Trophoblast cell (in vitro differentiated cells and primary cell): ENCODE data around the gene WLS.

Experiments used
- DNase-seq, 2 donors: peaks; one replicate each; pipeline ENCODE4 v3.0.0-alpha.2; 2016
- H2AFZ ChIP-seq: 2 replicates; pipeline ENCODE4 v1.6.1; 2013; ENCODE audit warnings: low read length, moderate library complexity, mild to moderate bottlenecking; ENCODE audit not compliant: insufficient read depth, poor library complexity
- H2AK5ac ChIP-seq: 2 replicates; pipeline ENCODE4 v1.6.1; 2013; ENCODE audit warnings: mild to moderate bottlenecking, low read length
- H2BK120ac ChIP-seq: 2 replicates; pipeline ENCODE4 v1.6.1; 2013; ENCODE audit warnings: low read length, mild to moderate bottlenecking, moderate library complexity; ENCODE audit not compliant: insufficient read depth, poor library complexity
- H2BK12ac ChIP-seq: 2 replicates; pipeline ENCODE4 v1.6.1; 2013; ENCODE audit warnings: mild to moderate bottlenecking, low read length, moderate library complexity
- H2BK5ac ChIP-seq: 2 replicates; pipeline ENCODE4 v1.6.1; 2013; ENCODE audit warnings: low read length, low read depth, moderate library complexity, mild to moderate bottlenecking; ENCODE audit not compliant: poor library complexity
- H3K14ac ChIP-seq: 2 replicates; pipeline ENCODE4 v1.6.1; 2013; ENCODE audit warnings: mild to moderate bottlenecking, low read length
- H3K18ac ChIP-seq: 2 replicates; pipeline ENCODE4 v1.6.1; 2013; ENCODE audit warnings: mild to moderate bottlenecking, low read length
- H3K23ac ChIP-seq: 2 replicates; pipeline ENCODE4 v1.6.1; 2013; ENCODE audit warnings: low read length
- H3K27ac ChIP-seq: 2 replicates; pipeline ENCODE4 v1.5.1; 2013; ENCODE audit warnings: low read depth, mild to moderate bottlenecking, inconsistent platforms, low read length, moderate library complexity
- H3K27me3 ChIP-seq: 2 replicates; pipeline ENCODE4 v1.6.1; 2013; ENCODE audit warnings: inconsistent platforms, mild to moderate bottlenecking, low read length, moderate library complexity; ENCODE audit not compliant: insufficient read depth
- H3K36me3 ChIP-seq, 2 experiments: 1 replicate in 1 of 2; 2 replicates in 1 of 2; pipeline ENCODE4 v1.6.1; 2013; ENCODE audit warnings: low read length in 2 of 2, mild to moderate bottlenecking in 2 of 2, moderate library complexity in 1 of 2; ENCODE audit not compliant: insufficient read depth in 2 of 2, control insufficient read depth in 1 of 2
- H3K4ac ChIP-seq: 2 replicates; pipeline ENCODE4 v1.6.1; 2013; ENCODE audit warnings: low read depth, mild to moderate bottlenecking, low read length, moderate library complexity
- H3K4me1 ChIP-seq, 2 experiments: 1 replicate in 1 of 2; 2 replicates in 1 of 2; pipeline ENCODE4 v1.6.1; 2013; ENCODE audit warnings: low read length in 2 of 2, mild to moderate bottlenecking in 2 of 2, moderate library complexity in 1 of 2; ENCODE audit not compliant: insufficient read depth in 2 of 2, control insufficient read depth in 1 of 2
- H3K4me2 ChIP-seq: 2 replicates; pipeline ENCODE4 v1.6.1; 2013; ENCODE audit warnings: inconsistent platforms, mild to moderate bottlenecking, low read length, moderate library complexity
- H3K4me3 ChIP-seq: 2 replicates; pipeline ENCODE4 v1.5.1; 2013; ENCODE audit warnings: mild to moderate bottlenecking, low read depth, low read length, inconsistent platforms
- H3K79me1 ChIP-seq: one replicate; pipeline ENCODE4 v1.6.1; 2013; ENCODE audit warnings: low read length
- H3K79me2 ChIP-seq: 2 replicates; pipeline ENCODE4 v1.6.1; 2013; ENCODE audit warnings: low read length, mild to moderate bottlenecking; ENCODE audit not compliant: control insufficient read depth, insufficient read depth, poor library complexity
- H3K9ac ChIP-seq: 2 replicates; pipeline ENCODE4 v1.6.1; 2013; ENCODE audit warnings: mild to moderate bottlenecking, low read length
- H3K9me3 ChIP-seq: 2 replicates; pipeline ENCODE4 v1.6.1; 2013; ENCODE audit warnings: low read depth, mild to moderate bottlenecking, control low read depth, inconsistent platforms, low read length; ENCODE audit not compliant: insufficient read depth
- H4K12ac ChIP-seq: 2 replicates; pipeline ENCODE4 v1.6.1; 2013; ENCODE audit warnings: low read depth, mild to moderate bottlenecking, low read length, moderate library complexity
- H4K8ac ChIP-seq: 2 replicates; pipeline ENCODE4 v1.6.1; 2013; ENCODE audit warnings: low read depth, mild to moderate bottlenecking, low read length, moderate library complexity
- H4K91ac ChIP-seq: one replicate; pipeline ENCODE4 v1.6.1; 2013; ENCODE audit warnings: low read depth, mild to moderate bottlenecking, low read length, moderate library complexity
- WGBS: extraction: QIAGEN DNeasy Blood & Tissue Kit; methylation state at CpG from one replicate; pipeline ENCODE4 v1.1.7; 2013; ENCODE audit warnings: missing lambda C conversion rate; ENCODE audit not compliant: insufficient read length, insufficient coverage; ENCODE audit errors: extremely low coverage; 5-methylcytosine and 5-hydroxymethylcytosine counted together

The WLS gene

DNA sequence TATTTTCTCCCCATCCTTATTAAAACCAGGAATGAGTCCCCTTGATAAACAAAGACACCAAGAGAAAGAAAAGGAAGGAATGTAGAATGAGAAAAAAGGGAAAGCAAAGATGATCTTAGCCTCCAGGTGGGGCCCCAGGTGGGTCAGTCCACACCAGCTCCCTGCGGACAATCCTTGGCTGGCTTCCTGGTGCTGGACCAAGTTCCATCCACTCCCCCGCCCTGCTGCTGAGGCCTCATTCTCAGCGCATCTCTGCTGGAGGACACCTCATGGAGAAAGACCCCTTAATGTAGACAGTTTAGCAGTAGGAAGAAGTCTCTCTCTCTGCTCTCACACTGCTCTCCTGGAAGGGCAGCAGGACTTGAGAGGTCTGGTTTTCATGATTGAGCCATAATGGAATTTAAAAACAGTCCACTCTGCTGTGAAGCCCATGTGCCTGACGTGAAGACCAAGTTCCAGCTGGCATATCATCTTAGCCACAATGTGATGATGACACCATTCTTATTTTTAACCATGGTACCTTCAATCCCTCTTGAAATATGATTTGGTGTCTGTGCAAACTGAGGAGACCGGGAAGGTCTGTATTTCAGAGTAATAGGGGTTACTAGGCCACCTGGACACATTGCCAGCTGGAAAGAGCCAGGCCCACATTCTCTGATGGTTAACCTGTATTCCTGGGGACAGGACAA is 83.1 kb downstream of the WLS start:
- no CpG with 5 or more reads among the region's 5 CpGs for WGBS
- Histone ChIP-seq H2BK5ac (no peak overlapping the region), H3K79me1 (peaks cover 9% of the 10 kb centered on the region), H3K4ac (no peak overlapping the region), H2BK12ac (no peak overlapping the region), H3K4me3 (no peak overlapping the region), H3K9ac (no peak overlapping the region), H3K4me1 (peaks cover 13 to 16% of the 10 kb centered on the region in 2 experiments), H3K79me2 (peaks cover 3% of the 10 kb centered on the region), H3K14ac (peak overlapping the region; percentile 46), H4K8ac (no peak overlapping the region), H3K27ac (no peak overlapping the region), H2BK120ac (no peak overlapping the region), H3K23ac (no peak overlapping the region), H3K18ac (peak overlapping the region; percentile 29), H4K91ac (no peak overlapping the region), H3K36me3 (peaks cover 30 to 61% of the 10 kb centered on the region in 2 experiments), H3K4me2 (no peak overlapping the region), H4K12ac (no peak overlapping the region), H2AFZ (no peak overlapping the region), H2AK5ac (no peak overlapping the region), H3K27me3 (no peaks in the 10 kb centered on the region), H3K9me3 (no peaks in the 10 kb centered on the region)
- no peak for DNase-seq

GRCh38 chr1:68148631-68149030 is 83.7 kb downstream of the WLS start:
- Histone ChIP-seq H3K14ac (no peak overlapping the region), H3K36me3 (peaks cover 30 to 61% of the 10 kb centered on the region in 2 experiments), H3K18ac (peak overlapping the region; percentile 10), H3K4ac (no peak overlapping the region), H4K8ac (no peak overlapping the region), H2AK5ac (no peak overlapping the region), H3K9me3 (no peaks in the 10 kb centered on the region), H3K23ac (no peak overlapping the region), H3K79me1 (peaks cover 9% of the 10 kb centered on the region), H2AFZ (no peak overlapping the region), H2BK12ac (no peak overlapping the region), H4K12ac (no peak overlapping the region), H3K4me2 (no peak overlapping the region), H2BK120ac (no peak overlapping the region), H3K27me3 (no peaks in the 10 kb centered on the region), H3K79me2 (peaks cover 3% of the 10 kb centered on the region), H4K91ac (no peak overlapping the region), H3K9ac (no peak overlapping the region), H3K4me1 (peaks cover 13 to 16% of the 10 kb centered on the region in 2 experiments), H3K27ac (no peak overlapping the region), H2BK5ac (no peak overlapping the region), H3K4me3 (no peak overlapping the region)
- DNase-seq = no peak
- WGBS = no CpG with 5 or more reads among the region's 8 CpGs

GRCh38 chr1:68147534-68148171 is 84.7 kb downstream of the WLS start:
- Histone ChIP-seq H4K12ac (no peak overlapping the region), H3K27ac (no peak overlapping the region), H3K4me3 (no peak overlapping the region), H3K9ac (no peak overlapping the region), H4K91ac (no peak overlapping the region), H2BK120ac (no peak overlapping the region), H2AK5ac (no peak overlapping the region), H3K27me3 (no peaks in the 10 kb centered on the region), H3K4ac (no peak overlapping the region), H3K4me1 (peaks cover 13 to 16% of the 10 kb centered on the region in 2 experiments), H3K79me1 (peaks cover 12% of the 10 kb centered on the region), H2BK5ac (no peak overlapping the region), H3K14ac (no peak overlapping the region), H3K36me3 (peaks cover 24 to 56% of the 10 kb centered on the region in 2 experiments), H3K9me3 (no peaks in the 10 kb centered on the region), H2BK12ac (no peak overlapping the region), H3K79me2 (peaks cover 3% of the 10 kb centered on the region), H3K18ac (no peak overlapping the region), H4K8ac (no peak overlapping the region), H3K4me2 (no peak overlapping the region), H2AFZ (no peak overlapping the region), H3K23ac (no peak overlapping the region)
- no CpG with 5 or more reads among the region's 4 CpGs for WGBS
- no peak for DNase-seq

GRCh38 chr1:68145418-68146126 is 86.8 kb downstream of the WLS start:
- Histone ChIP-seq H3K23ac (no peak overlapping the region), H3K4me1 (peaks cover 23 to 26% of the 10 kb centered on the region in 2 experiments), H3K18ac (peak overlapping the region; percentile 54), H4K12ac (peak overlapping the region; percentile 22), H2AK5ac (peak overlapping the region; percentile 71), H3K79me1 (peaks cover 22% of the 10 kb centered on the region), H3K9me3 (no peaks in the 10 kb centered on the region), H2BK12ac (peak overlapping the region; percentile 37), H3K4ac (peak overlapping the region; percentile 15), H2BK120ac (peak overlapping the region; percentile 82), H3K4me3 (no peak overlapping the region), H3K79me2 (peaks cover 7% of the 10 kb centered on the region), H3K27ac (peak overlapping the region; percentile 80), H3K27me3 (no peaks in the 10 kb centered on the region), H3K9ac (no peak overlapping the region), H4K8ac (peak overlapping the region; percentile 54), H2AFZ (no peak overlapping the region), H2BK5ac (peak overlapping the region; percentile 58), H3K14ac (peak overlapping the region; percentile 68), H4K91ac (peak overlapping the region; percentile 90), H3K36me3 (peaks cover 23 to 51% of the 10 kb centered on the region in 2 experiments), H3K4me2 (peak overlapping the region; percentile 39)
- no CpG with 5 or more reads among the region's 10 CpGs for WGBS
- peak; percentile 59 to 92 for DNase-seq
